SK-N-SH treated with all-trans-retinoic acid at 6 μM for 48 hours (cell line): ENCODE data around the gene GLDN.

Source experiments
- ARNTL ChIP-seq: fragments of 450-650 bp; formaldehyde crosslinking; IDR thresholded peaks from 2 replicates; pipeline ENCODE4 v1.5.0; 2020; ENCODE audit warnings: low read depth, mild to moderate bottlenecking, moderate library complexity, borderline replicate concordance
- BACH2 ChIP-seq: fragments of 250-450 bp; sonication (Bioruptor Pico); IDR thresholded peaks from 2 replicates; pipeline ENCODE4 v1.9.0; 2021; ENCODE audit warnings: mild to moderate bottlenecking, borderline replicate concordance
- CSDC2 ChIP-seq: fragments of 250-450 bp; sonication (Bioruptor Pico); IDR thresholded peaks from 2 replicates; pipeline ENCODE4 v1.5.0; 2020; ENCODE audit warnings: mild to moderate bottlenecking, moderate library complexity
- GLIS3 ChIP-seq: fragments of 250-450 bp; sonication (Bioruptor Pico); IDR thresholded peaks from 2 replicates; pipeline ENCODE4 v1.5.0; 2020; ENCODE audit warnings: mild to moderate bottlenecking, moderate library complexity
- ISL1 ChIP-seq: fragments of 250-450 bp; sonication (Bioruptor Pico); IDR thresholded peaks from 2 replicates; pipeline ENCODE4 v2.1.2; 2022; ENCODE audit warnings: mild to moderate bottlenecking, moderate library complexity
- OSR1 ChIP-seq: fragments of 250-450 bp; sonication (Bioruptor Pico); IDR thresholded peaks from 2 replicates; pipeline ENCODE4 v1.8.0; 2022; ENCODE audit warnings: moderate library complexity, mild to moderate bottlenecking, inconsistent platforms
- PPARA ChIP-seq: fragments of 250-450 bp; sonication (Bioruptor Pico); IDR thresholded peaks from 2 replicates; pipeline ENCODE4 v1.5.0; 2020; ENCODE audit warnings: mild to moderate bottlenecking, borderline replicate concordance
- ZFP3 ChIP-seq: fragments of 250-450 bp; sonication (Bioruptor Pico); IDR thresholded peaks from 2 replicates; pipeline ENCODE4 v1.5.0; 2020; ENCODE audit warnings: mild to moderate bottlenecking, moderate library complexity
- ZNF70 ChIP-seq: fragments of 450-650 bp; formaldehyde crosslinking; IDR thresholded peaks from 2 replicates; pipeline ENCODE4 v1.5.0; 2020; ENCODE audit warnings: mild to moderate bottlenecking, moderate library complexity
- TF ChIP-seq, protein P1 (sequence below): fragments of 250-450 bp; sonication (Bioruptor Pico); IDR thresholded peaks from 2 replicates; pipeline ENCODE4 v1.8.0; 2020; ENCODE audit warnings: mild to moderate bottlenecking, moderate library complexity, borderline replicate concordance
- TF ChIP-seq, protein P2 (sequence below): fragments of 250-450 bp; sonication (Bioruptor Pico); IDR thresholded peaks from 2 replicates; pipeline ENCODE4 v1.5.1; 2020; ENCODE audit warnings: low read depth, mild to moderate bottlenecking, moderate library complexity

DNA sequence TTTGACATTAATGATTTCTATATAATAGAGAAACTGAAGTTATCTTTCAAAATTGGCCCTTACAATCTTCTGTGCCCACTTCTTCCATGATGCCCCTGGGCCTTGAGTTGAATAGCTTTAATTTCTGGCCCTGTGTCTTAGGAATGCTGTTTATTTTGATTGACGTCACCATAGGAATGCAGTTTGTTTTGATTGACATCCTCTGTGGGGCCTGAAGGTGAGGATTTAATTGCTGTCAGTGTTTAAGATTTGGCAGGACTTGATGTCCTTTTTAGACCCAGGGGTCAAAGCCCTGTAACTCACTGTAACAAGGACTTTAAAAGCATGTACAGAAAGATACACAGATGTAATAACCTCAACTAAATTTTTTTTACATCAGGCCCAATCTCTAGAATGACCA is 83.3 kb downstream of the GLDN start:
- TF ChIP-seq GLIS3 (CRISPR knock-in tag) = no peak
- no peak for TF ChIP-seq ISL1 (CRISPR knock-in tag)
- TF ChIP-seq OSR1 (CRISPR knock-in tag) = no peak
- TF ChIP-seq, protein P1, sequence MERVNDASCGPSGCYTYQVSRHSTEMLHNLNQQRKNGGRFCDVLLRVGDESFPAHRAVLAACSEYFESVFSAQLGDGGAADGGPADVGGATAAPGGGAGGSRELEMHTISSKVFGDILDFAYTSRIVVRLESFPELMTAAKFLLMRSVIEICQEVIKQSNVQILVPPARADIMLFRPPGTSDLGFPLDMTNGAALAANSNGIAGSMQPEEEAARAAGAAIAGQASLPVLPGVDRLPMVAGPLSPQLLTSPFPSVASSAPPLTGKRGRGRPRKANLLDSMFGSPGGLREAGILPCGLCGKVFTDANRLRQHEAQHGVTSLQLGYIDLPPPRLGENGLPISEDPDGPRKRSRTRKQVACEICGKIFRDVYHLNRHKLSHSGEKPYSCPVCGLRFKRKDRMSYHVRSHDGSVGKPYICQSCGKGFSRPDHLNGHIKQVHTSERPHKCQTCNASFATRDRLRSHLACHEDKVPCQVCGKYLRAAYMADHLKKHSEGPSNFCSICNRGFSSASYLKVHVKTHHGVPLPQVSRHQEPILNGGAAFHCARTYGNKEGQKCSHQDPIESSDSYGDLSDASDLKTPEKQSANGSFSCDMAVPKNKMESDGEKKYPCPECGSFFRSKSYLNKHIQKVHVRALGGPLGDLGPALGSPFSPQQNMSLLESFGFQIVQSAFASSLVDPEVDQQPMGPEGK = no peak
- TF ChIP-seq ZNF70 (CRISPR knock-in tag) = no peak
- no peak for TF ChIP-seq ZFP3 (CRISPR knock-in tag)
- no peak for TF ChIP-seq PPARA (CRISPR knock-in tag)
- TF ChIP-seq, protein P2, sequence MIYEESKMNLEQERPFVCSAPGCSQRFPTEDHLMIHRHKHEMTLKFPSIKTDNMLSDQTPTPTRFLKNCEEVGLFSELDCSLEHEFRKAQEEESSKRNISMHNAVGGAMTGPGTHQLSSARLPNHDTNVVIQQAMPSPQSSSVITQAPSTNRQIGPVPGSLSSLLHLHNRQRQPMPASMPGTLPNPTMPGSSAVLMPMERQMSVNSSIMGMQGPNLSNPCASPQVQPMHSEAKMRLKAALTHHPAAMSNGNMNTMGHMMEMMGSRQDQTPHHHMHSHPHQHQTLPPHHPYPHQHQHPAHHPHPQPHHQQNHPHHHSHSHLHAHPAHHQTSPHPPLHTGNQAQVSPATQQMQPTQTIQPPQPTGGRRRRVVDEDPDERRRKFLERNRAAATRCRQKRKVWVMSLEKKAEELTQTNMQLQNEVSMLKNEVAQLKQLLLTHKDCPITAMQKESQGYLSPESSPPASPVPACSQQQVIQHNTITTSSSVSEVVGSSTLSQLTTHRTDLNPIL (CRISPR knock-in tag) = no peak
- no peak for TF ChIP-seq CSDC2 (CRISPR knock-in tag)
- TF ChIP-seq BACH2 (CRISPR knock-in tag) = no peak
- TF ChIP-seq ARNTL (CRISPR knock-in tag) = no peak
